Measurements from ENCODE around the gene HYCC2.
"Not testable (repeated sequence)": the region's sequence is repeated elsewhere in the genome, so short reads cannot be mapped to it uniquely, and the experiment has no call there.

HYCC2 gene

DNA sequence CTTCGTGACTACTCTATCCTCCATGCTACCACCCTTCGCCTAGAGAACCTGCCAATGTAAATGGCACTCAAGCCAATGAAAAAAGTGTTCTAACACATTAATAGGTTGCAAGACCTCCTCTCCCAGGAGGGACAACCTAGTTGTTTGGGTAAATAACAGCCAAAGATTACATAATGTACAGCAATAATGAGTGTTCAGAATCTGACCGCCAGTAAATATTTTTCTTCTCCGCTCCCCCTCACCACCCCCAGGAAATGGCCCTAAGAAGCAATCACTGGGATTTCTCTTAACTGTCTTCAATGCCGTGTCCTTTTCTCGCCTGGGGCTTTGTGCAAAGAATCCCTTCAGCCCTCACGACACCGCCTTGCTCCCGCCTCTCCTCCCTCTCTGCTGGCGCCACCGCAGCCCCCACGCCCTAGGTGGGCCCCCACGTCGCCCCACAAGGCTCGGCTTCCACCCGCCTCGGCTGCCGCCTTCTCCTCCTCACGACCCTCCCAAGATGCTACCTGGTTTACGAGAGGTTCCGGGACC lies 458 bp downstream of the HYCC2 start:
- DNase-seq, result no peak

DNA sequence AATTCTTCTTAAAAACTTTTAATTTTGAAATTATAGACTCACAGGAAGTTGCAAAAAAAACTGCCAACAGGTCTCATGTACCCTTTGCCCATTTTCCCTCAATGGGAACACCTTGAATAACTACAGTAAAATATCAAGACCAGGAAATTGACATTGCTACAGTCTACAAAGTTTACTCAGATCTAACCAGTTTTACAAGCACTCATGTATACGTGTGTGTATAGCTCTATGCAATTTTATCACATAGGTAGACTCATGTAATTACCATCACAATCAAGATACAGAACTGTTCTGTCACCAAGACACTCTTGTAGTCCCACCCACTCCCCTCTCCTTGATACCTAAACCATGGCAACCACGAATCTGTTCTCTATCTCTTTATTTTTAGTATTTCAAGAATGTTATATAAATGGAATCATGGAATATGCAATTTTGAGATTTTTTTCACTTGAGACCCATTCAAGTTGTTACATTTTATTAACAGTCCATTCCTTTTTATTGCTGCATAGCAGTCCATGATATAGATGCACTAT lies 6.6 kb downstream of the HYCC2 start:
- DNase-seq, result no peak

DNA sequence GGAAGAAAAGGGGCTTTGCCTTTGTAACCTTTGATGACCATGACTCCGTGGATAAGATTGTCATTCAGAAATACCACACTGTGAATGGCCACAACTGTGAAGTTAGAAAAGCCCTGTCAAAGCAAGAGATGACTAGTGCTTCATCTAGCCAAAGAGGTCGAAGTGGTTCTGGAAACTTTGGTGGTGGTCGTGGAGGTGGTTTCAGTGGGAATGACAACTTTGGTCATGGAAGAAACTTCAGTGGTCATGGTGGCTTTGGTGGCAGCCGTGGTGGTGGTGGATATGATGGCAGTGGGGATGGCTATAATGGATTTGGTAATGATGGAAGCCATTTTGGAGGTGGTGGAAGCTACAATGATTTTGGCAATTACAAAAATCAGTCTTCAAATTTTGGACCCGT lies 8.0 kb downstream of the HYCC2 start:
- not testable (repeated sequence) for DNase-seq

DNA sequence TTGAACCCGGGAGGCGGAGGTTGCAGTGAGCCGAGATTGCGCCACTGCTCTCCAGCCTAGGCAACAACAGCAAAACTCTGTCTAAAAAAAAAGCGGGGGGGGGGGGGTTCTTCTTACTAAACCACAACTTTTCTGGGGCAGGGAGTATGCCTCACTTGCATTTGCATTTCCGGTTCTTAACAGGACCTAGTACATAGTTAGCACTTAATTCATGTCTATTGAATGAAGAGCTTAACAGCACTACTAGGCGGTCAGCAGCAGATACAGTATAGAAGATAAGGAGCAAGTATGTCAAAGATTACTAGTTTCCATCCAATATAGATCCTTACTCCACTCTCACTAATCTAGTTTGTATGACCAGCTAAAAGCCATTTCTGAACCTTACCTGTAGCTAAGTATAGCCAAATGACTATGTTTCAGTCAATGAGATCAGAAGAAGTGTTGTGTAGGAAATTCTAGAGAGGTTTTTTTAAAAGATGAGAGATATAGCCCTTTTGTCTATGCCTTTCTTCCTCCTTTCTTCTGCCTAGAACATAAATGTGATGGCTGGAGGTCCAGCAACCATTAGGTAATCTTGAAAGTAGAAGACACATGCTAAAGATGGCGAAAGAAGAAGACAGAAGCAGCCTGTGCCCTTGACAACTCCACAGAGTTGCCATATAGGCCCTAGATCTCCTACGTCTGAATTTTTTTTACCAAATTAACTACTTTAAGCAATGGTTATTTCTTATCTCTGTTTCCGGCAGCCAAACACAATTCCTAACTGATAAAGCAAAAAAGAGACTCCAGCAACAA lies 11.3 kb downstream of the HYCC2 start:
- DNase-seq, result no peak

DNA sequence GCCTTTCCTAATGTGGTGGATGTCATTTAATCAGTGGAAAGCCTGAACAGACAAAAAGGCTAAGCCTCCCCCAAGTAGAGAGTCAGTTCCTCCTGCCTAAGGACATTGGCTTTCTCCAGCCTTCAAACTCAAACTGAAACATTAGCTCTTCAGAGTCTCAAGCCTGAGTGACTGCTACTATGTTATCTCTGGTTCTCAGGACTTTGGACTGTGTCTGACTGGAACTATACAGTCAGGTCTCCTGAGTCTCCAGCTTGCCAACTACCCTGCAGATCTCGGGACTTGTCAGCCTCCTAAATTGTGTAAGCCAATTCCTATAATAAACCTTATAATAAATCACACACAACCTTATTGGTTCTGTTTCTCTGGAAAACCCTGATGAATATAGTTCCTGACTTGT lies 12.6 kb downstream of the HYCC2 start:
- DNase-seq, result no peak

DNA sequence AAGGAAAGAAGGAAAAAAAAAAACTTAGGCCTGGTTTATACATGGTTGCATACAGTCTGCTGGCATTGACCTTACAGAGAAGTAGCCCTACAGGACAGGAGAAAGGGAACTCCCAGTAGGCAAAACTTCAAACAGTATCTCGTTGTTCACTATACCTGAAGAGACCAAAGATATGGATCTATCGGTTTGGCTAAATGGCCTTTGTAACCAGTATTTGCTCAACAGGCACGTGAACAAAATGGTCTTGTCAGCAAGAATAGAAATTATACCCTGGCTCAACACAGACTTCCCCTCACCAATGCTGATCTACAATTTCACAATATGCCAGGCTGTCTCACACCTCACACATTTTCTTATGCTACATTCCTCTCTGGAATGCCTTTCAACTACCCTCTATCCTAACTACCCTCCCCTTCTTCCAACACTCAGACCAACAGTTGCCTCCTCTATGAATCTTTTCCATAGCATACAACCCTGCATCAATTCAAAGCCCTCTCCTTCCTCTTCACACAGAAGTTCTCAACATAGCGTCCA lies 13.7 kb downstream of the HYCC2 start:
- no peak for DNase-seq

DNA sequence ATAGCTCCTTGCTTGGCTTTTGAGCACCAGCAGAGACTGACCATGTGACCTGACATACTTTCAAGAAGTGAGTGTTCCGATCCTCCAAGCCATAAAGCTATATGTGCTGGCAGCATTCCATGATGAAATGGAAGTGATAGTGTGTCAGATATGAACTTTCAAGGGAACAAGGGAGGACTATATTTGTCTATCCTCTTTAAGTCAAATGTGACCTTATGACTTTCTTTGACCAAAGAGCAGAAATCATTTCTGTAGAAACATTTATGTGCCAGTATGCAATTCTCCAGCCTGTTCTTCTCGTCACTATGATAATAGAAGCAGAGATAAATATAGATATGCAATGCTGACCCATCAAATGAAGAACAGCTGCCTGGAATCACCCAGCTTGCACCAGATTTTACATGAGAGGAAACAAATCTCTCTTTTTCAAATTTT lies 14.4 kb downstream of the HYCC2 start:
- DNase-seq, result no peak

DNA sequence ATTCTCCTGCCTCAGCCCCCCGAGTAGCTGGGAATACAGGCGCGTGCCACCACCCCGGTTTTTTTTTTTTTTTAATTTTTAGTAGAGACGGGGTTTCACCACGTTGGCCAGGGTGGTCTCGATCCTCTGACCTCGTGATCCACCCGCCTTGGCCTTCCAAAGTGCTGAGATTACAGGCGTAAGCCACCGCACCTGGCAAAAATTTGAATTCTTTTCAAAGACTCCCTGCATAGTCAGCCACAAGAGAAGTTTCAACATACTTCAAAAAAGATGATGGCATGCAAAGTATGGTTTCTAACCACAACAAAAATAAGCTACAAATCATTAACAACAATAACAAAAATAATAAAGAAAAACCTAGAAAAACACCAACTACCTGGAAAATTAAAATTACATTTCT lies 22.0 kb downstream of the HYCC2 start:
- no peak for DNase-seq

DNA sequence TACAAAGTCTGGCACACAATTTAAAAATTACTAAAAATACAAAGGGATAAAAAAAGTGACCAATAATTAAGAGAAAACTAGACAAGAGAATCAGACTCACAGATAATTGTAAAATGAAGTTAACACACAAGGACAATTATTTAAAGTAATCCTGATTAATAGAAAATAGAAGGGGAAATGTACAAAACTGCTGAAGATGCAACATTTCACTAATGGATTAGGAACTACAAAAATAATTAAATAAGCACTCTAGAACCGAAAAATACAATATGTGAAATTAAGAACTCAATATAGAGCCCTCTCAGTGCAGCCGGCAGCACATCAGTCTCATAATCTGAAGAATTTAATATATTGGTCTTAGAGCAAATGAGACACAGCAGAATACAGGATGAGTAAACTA lies 24.6 kb downstream of the HYCC2 start:
- no peak for DNase-seq

DNA sequence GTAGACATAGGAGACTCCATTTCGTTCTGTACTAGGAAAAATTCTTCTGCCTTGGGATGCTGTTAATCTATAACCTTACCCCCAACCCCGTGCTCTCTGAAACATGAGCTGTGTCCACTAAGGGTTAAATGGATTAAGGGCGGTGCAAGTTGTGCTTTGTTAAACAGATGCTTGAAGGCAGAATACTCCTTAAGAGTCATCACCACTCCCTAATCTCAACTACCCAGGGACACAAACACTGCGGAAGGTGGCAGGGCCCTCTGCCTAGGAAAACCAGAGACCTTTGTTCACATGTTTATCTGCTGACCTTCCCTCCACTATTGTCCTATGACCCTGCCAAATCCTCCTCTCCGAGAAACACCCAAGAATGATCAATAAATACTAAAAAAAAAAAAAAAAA lies 28.4 kb downstream of the HYCC2 start:
- not testable (repeated sequence) for DNase-seq

DNA sequence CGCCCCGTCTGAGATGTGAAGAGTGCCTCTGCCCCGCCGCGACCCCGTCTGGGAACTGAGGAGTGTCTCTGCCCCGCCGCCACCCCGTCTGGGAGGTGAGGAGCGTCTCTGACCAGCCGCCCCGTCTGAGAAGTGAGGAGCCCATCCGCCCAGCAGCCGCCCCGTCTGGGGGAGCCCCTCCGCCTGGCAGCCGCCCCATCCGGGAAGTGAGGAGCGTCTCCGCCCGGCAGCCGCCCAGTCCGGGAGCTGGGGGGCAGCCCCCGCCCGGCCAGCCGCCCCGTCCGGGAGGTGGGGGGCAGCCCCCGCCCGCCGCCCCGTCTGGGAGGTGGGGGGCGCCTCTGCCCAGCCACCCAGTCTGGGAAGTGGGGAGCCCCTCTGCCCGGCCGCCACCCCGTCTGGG lies 29.0 kb downstream of the HYCC2 start:
- DNase-seq, result not testable (repeated sequence)

DNA sequence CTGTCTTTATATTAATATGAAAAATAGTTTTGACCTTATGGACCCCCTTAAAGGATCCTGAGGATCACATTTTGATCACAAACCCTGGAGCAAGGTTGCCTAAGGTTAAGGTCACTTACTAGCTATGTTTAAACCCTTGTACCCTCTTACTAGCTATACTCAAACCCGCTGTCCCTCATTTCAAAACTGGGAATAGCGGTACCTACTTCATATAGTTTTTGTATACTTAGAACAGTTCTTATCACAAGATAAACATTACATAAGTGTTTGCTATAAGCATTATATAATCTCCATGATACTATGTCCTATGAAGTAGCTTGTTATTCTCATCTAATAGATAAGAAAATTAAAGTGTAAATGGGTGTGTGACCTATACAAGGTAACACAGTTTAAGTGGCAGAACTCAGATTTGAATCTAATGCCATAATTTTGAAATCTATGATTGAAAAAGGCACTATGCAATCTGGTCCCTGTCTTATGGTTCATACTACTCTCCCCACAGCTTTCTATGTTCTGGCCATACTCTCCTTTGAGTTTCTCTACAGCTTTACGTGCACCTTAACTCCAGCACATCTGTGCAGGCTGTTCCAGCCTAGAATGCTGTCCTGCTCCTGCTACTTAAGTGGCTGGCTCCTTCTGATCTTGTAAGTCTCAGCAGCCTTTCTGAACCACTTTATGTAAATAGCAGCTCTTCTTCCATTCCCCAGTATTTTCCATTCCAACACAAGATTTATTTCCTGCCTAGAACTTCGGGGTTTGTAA lies 30.4 kb downstream of the HYCC2 start:
- DNase-seq, result no peak

DNA sequence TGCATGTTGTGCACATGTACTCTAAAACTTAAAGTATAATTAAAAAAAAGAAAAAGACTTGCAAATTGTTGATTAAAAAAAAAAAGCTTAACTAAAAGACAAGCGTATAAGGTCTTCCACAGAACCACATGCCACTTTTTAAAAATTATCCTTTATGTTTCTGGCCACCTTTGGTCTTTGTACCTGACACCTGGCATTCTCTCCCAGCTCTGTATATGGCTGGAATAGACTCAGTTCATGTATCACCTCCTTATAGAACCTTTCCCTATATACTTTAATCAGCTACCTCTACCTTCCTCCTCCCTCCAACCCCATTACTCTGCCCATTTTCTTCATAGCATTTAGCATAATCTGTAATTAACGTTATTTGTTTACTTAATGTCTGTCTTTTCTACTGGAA lies 32.6 kb downstream of the HYCC2 start:
- DNase-seq, result no peak

DNA sequence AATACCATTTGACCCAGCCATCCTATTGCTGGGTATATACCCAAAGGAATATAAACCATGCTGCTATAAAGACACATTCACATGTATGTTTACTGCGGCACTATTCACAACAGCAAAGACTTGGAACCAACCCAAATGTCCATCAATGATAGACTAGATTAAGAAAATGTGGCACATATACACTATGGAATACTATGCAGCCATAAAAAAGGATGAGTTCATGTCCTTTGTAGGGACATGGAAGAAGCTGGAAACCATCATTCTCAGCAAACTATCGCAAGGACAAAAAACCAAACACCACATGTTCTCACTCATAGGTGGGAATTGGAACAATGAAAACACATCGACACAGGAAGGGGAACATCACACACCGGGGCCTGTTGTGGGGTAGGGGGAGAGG lies 33.1 kb downstream of the HYCC2 start:
- DNase-seq, result not testable (repeated sequence)

DNA sequence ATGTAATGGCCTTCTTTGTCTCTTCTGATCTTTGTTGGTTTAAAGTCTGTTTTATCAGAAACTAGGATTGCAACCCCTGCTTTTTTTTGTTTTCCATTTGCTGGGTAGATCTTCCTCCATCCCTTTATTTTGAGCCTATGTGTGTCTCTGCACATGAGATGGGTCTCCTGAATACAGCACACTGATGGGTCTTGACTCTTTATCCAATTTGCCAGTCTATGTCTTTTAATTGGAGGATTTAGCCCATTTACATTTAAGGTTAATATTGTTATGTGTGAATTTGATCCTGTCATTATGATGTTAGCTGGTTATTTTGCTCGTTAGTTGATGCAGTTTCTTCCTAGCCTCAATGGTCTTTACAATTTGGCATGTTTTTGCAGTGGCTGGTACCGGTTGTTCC lies 37.1 kb downstream of the HYCC2 start:
- DNase-seq, result not testable (repeated sequence)

DNA sequence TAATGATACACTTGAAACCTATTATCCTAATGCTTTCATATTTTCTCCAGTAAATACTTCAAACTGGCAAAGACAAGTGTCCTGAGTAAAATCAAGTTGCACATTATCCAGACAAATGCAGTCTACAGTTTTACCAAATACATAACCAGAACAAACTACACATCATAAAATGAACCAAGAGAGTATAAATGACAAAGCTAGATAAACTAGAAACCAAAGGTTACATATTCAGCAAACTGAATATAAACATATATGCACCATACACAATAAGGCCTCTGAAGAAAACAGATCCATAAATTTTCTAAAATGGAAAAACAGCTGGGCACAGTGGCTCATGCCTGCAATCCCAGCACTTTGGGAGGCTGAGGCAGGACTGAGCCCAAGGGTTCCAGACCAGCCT lies 47.0 kb downstream of the HYCC2 start:
- DNase-seq, result no peak

DNA sequence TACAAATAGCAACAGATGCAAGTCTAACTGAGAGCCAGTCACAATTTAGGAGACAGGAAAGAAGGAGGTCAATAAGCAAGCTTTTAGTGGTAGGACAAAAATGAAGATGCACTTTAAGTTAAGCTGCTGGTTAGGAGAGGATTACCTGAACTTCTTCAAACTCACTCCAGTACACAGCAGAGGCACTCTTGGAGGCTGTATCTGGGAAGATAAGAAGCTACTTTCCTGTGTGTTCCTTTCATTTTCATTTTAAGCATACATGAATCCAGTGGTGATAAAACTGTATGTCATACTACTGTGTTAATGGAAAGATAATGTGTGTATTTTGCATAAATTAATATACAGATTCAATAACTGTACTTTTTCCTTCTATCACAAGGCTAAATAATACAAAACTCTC lies 49.6 kb downstream of the HYCC2 start:
- DNase-seq, result no peak
